GM19023 (cell line): ENCODE results near the gene TEAD1.
"Not testable (repeated sequence)": the region's sequence is repeated elsewhere in the genome, so short reads cannot be mapped to it uniquely, and the experiment has no call there.

Experiments
- ATAC-seq: cut with Tn5 transposase; IDR thresholded peaks from one replicate; pipeline ENCODE4 v1.9.1; 2021; ENCODE audit warnings: mild to moderate bottlenecking, moderate library complexity; ENCODE audit not compliant: unreplicated experiment

Gene TEAD1

DNA sequence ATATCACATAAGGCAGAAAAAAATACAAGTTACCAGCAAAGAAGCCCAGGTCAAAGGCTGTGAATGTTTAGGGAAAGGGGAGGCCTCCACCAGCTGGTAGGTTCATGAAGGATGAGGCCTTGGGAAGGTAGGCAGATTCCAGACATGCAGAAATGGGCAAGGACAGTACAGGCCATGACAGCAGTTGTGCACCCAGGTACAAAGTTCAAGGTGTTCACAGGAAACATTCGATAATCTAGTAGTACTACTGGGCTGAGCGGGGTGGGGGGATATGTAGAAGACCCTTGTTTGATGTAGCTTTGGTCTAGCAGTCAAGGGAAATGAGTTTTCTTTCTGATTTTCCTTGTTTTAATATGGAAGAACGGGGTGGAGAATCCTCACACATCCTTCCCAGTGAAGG is 182.1 kb downstream of the TEAD1 start:
- no peak for ATAC-seq

- no peak for ATAC-seq
These were observed 183.4 kb downstream of the TEAD1 start for GRCh38 chr11:12857572-12857971.

DNA sequence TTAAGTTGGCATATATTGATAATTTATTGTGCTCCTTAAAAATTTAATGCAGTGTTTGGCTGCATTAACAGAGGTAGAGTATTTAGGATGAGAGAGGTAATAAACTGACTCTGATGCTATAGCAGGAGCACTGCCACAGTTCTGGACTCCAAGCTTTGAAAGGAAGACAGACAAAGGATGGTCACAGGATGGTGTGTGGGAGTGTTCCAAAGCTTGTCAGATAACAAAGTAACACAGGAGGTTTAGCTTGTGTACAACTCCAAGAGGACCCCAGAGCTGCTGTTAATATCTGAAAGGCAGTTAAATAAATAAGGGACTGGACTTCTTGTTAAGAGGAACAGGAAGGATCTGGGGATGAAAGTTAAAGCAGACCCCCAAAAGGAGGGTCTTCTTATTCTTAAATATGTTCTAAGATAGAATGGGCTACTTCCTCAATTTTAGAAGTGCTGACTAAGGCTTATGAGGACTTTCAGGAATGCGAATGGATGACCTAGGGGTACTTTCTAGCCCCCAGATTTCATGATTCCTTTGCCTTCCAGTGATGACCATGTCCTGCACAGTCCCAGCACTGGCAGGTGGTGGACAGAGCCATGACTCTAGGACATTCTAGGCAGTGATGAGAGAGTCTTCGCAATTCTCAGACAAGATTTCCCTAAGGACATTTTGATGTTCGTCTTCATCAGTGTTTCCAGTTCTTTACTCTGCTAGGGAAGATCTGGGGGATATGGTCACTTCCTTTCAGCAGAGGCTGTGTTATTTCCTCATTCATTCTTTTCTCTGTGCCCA is 185.8 kb downstream of the TEAD1 start:
- ATAC-seq = no peak

GRCh38 chr11:12860827-12861226 is 186.6 kb downstream of the TEAD1 start:
- ATAC-seq = no peak

DNA sequence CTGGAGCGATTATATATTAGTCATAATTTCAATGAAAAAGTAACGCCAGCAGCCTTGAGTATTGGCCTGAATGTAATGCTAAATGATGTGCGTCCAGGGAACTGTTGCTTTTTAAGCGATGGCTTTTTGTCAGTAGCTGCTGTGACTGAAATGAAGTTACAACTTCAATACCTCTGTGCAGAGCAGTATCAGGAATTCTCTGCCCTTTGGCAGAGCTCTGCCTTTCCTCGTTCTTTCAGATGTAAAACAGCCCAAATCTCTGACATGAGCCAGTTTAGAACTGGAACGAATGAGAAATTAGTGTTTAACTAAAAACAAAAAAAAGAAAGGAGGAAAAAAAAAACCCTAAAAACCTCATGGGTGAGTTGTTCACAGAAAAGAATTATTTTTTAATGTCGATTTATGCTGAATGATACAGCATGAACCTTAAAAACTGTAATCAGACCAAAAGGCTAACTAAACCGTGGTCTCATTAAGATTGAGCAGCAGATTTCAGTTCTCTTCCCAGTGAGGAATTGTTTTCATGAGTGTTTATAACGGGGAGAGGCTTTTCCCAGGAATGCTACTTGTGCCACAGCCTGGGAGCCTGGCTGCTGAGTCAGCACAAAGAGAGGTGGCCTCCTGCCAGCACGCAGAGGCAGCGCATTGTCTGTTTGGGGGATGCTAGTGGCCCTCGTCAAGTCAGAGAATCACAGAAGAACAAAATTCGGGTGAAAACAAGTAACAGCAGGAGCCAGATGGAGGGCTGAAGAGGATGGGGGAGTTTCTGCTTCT is 188.7 kb downstream of the TEAD1 start:
- ATAC-seq = no peak

DNA sequence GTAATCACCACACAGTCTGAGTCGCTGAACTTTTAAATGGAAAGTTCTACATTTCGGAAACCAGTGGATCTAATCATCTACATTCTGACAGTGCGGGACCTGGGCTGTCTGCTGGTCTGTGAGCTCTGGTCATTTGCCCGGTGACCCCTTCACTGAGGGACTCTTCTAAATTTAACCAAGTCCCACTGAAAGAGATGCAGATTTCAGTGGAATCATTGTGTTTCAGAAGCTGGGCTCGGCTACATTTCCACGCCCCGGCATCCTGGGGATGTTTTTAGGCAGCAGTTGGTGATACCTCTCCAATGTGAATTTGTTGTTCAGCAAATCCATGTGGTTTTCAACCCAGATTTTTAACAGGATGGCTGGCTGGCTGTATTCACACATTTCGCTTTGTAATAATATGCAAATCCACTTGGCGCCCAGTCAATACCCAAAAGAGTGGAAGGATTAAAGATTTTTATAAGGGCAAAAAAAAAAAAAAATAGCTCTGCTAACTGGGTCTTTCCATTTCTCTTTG is 189.4 kb downstream of the TEAD1 start:
- no peak for ATAC-seq

- no peak for ATAC-seq
These were observed 190.3 kb downstream of the TEAD1 start for GRCh38 chr11:12864316-12865156.

DNA sequence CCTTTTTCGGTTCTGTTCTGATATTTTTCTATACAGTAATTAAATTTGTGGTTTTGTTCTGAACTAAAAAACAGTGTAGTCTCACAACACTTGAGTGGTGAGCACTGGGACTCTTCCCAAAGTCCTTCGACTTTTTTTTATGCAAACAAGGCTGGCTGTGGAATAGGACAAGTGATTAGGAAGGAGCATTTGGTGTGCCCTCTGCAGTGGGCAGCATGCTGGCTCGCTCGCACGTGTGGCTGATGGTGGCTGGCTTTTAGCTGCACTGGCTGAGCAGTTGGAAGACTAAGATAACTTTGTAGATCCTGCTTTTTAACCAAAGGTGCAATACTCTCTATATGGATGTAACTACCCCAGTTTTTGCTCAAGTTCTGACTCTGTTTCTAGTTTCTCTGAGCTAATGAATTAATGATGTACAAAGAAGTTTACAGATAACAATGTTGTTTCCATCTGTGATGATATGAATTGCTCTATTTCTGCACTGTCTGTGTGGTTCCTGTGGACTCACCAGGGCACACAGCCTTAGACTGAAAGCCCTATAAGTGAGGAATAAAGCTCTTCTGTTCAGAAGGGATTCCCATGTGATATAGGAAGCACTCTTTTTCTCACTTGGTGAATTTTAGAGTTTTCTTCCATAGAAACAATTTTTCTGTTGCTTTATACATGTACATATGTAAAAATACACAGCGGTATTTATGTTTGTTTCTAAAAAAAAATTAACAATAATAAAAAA is 191.8 kb downstream of the TEAD1 start:
- no peak for ATAC-seq

DNA sequence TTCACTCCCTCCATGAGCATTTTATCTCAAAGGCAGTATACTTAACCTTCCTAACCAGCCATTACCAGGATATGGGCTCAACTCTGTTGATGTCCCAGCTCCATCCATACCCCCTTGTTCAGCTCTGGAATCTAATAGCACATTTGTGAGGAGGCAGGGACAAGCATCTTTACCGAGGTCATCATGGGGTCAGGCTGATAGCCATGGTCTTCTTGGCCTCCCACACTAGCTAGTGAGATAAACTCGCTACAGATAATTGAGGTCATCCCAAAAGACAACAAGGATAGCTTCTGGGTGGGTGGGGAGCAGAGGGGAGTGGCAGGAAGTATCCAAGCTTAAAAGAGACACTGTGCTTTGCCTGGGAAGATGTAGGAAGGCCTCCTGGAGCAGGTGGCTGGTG is 193.3 kb downstream of the TEAD1 start:
- ATAC-seq = no peak

- no peak for ATAC-seq
These were observed 194.3 kb downstream of the TEAD1 start for GRCh38 chr11:12868315-12869073.

GRCh38 chr11:12871241-12871640 is 197.0 kb downstream of the TEAD1 start:
- ATAC-seq = no peak

GRCh38 chr11:12871788-12872321 is 197.6 kb downstream of the TEAD1 start:
- ATAC-seq = no peak

- no peak for ATAC-seq
These were observed 202.1 kb downstream of the TEAD1 start for GRCh38 chr11:12876340-12876739.

GRCh38 chr11:12876988-12877387 is 202.8 kb downstream of the TEAD1 start:
- ATAC-seq = no peak

DNA sequence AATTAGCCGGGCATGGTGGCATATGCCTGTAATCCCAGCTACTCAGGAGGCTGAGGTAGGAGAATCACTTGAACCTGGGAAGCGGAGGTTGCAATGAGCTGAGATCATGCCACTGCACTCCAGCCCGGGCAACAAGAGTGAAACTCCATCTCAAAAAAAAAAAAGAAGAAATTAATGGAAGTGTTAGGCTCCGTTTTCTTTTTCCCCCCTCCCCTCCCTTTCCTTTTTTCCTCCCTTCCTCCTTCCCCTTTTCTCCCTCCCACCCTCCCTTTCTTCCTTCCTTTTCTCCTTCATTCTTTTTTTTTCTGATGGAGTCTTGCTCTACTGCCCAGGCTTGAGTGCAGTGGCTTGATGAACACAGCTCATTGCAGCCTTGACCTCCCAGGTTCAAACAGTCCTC is 203.3 kb downstream of the TEAD1 start:
- not testable (repeated sequence) for ATAC-seq

DNA sequence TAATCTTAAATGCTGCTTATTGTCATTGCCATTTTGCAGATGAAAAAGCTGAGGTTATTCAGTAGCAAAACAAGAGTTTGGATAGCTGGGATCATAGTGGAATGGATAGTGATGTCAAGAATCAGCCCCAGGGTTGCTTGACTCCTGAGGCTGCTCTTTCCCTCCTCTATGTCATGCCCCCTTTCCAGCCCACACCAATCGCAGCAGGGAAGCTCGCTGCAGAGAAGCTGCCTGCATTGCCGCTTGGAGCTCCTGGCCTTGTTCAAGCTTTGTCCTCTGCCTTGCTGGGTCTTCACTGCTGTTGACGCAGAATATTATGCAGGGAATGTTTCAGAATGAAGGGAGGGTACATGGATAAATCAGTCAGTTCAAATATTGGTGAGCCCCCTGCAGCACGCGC is 206.1 kb downstream of the TEAD1 start:
- ATAC-seq = no peak

GRCh38 chr11:12882670-12883069 is 208.4 kb downstream of the TEAD1 start:
- ATAC-seq = no peak

GRCh38 chr11:12884751-12885318 is 210.6 kb downstream of the TEAD1 start:
- no peak for ATAC-seq

GRCh38 chr11:12885717-12886239 is 211.6 kb downstream of the TEAD1 start:
- ATAC-seq = no peak
